B cell (primary cell): ENCODE results near the gene GNA12. TPM values are rescaled to one million over a fixed set of nuclear protein-coding genes. Genes with fewer than 3 reads are reported as not detected.

ENCODE experiments used
- ATAC-seq: fragments of 200-7000 bp; cut with Tn5 transposase; one replicate; pipeline ENCODE4 v1.10.0; 2021; ENCODE audit warnings: low read depth, mild to moderate bottlenecking, moderate number of reproducible peaks, moderate library complexity
- CTCF ChIA-PET: fragments of 350-600 bp; sonication (Branson Sonifier 250); formaldehyde crosslinking; loops from one replicate; lab custom pipeline; 2021; ENCODE audit warnings: antibody characterized with exemption, inconsistent platforms; lab: Charles Lee
- POLR2A ChIA-PET: fragments of 350-600 bp; sonication (Branson Sonifier 250); formaldehyde crosslinking; loops from one replicate; lab custom pipeline; 2021; ENCODE audit warnings: antibody characterized with exemption; lab: Charles Lee
- DNase-seq: peaks from one replicate; pipeline ENCODE4 v3.0.0; 2013
- H2AFZ ChIP-seq: 2 replicates; pipeline ENCODE4 v1.6.1; 2012; ENCODE audit warnings: mild to moderate bottlenecking, low read depth, low read length; ENCODE audit not compliant: insufficient read depth, poor library complexity, severe bottlenecking
- H3K27ac ChIP-seq, 2 donors: 1 replicate in 1 of 2; 2 replicates in 1 of 2; pipeline ENCODE4 v1.5.1; 2012 to 2013; ENCODE audit warnings: low read length in 2 of 2, mild to moderate bottlenecking in 2 of 2, moderate library complexity in 1 of 2
- H3K27me3 ChIP-seq, 4 experiments: fragments of 200-600 bp in 1 of 4; sonication (generic) in 1 of 4; replicated peaks in 1 of 4; 1 replicate in 2 of 4; 2 replicates in 2 of 4; pipeline versions ENCODE4 v1.6.1 to v1.7.0; 2013 to 2016; ENCODE audit warnings: low read length in 3 of 4, mild to moderate bottlenecking in 2 of 4, mixed read lengths in 1 of 4, moderate library complexity in 1 of 4; ENCODE audit not compliant: insufficient read depth in 4 of 4, control insufficient read depth in 3 of 4; ENCODE audit errors: control extremely low read depth in 1 of 4
- H3K36me3 ChIP-seq, 2 experiments: replicated peaks in 1 of 2; 1 replicate in 1 of 2; 2 replicates in 1 of 2; pipeline versions ENCODE4 v1.6.1 to v1.7.1; 2013; ENCODE audit warnings: low read length in 1 of 2; ENCODE audit not compliant: insufficient read depth in 2 of 2, control insufficient read depth in 1 of 2; ENCODE audit errors: control extremely low read depth in 1 of 2, extremely low read depth in 1 of 2
- H3K4me1 ChIP-seq, 2 donors: fragments of 200-600 bp in 1 of 2; sonication (generic) in 1 of 2; 1 replicate in 1 of 2; 2 replicates in 1 of 2; pipeline versions ENCODE4 v1.5.1 to v1.6.1; 2013 to 2017; ENCODE audit warnings: low read length in 2 of 2; ENCODE audit not compliant: control insufficient read depth in 2 of 2, insufficient read depth in 2 of 2
- H3K4me2 ChIP-seq: replicated peaks from 2 replicates; pipeline ENCODE3; 2012; ENCODE audit warnings: mild to moderate bottlenecking, low read depth, low read length; ENCODE audit not compliant: poor library complexity, severe bottlenecking
- H3K4me3 ChIP-seq, 5 experiments: fragments of 200-600 bp in 1 of 5; sonication (generic) in 1 of 5; 1 replicate in 3 of 5; 2 replicates in 2 of 5; pipeline versions ENCODE4 v1.5.1 to v1.7.0; 2011 to 2016; ENCODE audit warnings: low read length in 4 of 5, mild to moderate bottlenecking in 4 of 5, low read depth in 2 of 5, control low read depth in 1 of 5, moderate library complexity in 1 of 5; ENCODE audit not compliant: insufficient read depth in 1 of 5; ENCODE audit errors: control extremely low read depth in 1 of 5, extremely low read depth in 1 of 5
- H3K79me2 ChIP-seq: fragments of 200-600 bp; sonication (generic); one replicate; pipeline ENCODE4 v1.6.0; 2016; ENCODE audit warnings: low read length; ENCODE audit not compliant: control insufficient read depth, insufficient read depth
- H3K9ac ChIP-seq: fragments of 200-600 bp; sonication (generic); 2 replicates; pipeline ENCODE4 v1.6.1; 2017; ENCODE audit warnings: mild to moderate bottlenecking, low read length, moderate library complexity
- H3K9me3 ChIP-seq, 3 donors: one replicate each; pipeline versions ENCODE4 v1.6.1 to v1.7.1; 2013; ENCODE audit warnings: low read length in 2 of 3; ENCODE audit not compliant: control insufficient read depth in 2 of 3, insufficient read depth in 1 of 3; ENCODE audit errors: control extremely low read depth in 1 of 3
- H4K20me1 ChIP-seq: 2 replicates; pipeline ENCODE4 v1.6.0; 2012; ENCODE audit warnings: mild to moderate bottlenecking, low read length; ENCODE audit not compliant: insufficient read depth, control insufficient read depth, poor library complexity, severe bottlenecking
- H3K27ac Mint-ChIP-seq: one replicate; pipeline ENCODE4 v1.8.0; 2021; ENCODE audit warnings: mixed read lengths
- H3K27me3 Mint-ChIP-seq: one replicate; pipeline ENCODE4 v1.8.0; 2021; ENCODE audit warnings: mixed read lengths
- H3K4me1 Mint-ChIP-seq: one replicate; pipeline ENCODE4 v1.8.0; 2021; ENCODE audit warnings: mixed read lengths
- H3K4me3 Mint-ChIP-seq: one replicate; pipeline ENCODE4 v1.8.0; 2021; ENCODE audit warnings: mixed read lengths
- H3K9me3 Mint-ChIP-seq: one replicate; pipeline ENCODE4 v1.8.0; 2022; ENCODE audit warnings: mixed read lengths; ENCODE audit not compliant: insufficient read depth
- EZH2 ChIP-seq: IDR thresholded peaks from 2 replicates; pipeline ENCODE4 v1.6.1; 2012; ENCODE audit warnings: borderline replicate concordance, low read depth, mild to moderate bottlenecking, moderate library complexity, low read length; ENCODE audit not compliant: insufficient read depth, poor library complexity, severe bottlenecking
- WGBS: methylation state at CpG from one replicate; pipeline ENCODE4 v1.1.5; 2013; ENCODE audit warnings: missing lambda C conversion rate; ENCODE audit not compliant: insufficient coverage; 5-methylcytosine and 5-hydroxymethylcytosine counted together
- intact Hi-C: fragments of 100-400 bp; cut with micrococcal nuclease; formaldehyde crosslinking; loops from one replicate; pipeline ENCODE4 v1.10.0; 2022
- polyA plus RNA-seq: library from polyadenylated mRNA; depleted of rRNA; stranded (reverse); fragments of >200 nt; gene quantifications from 2 replicates; pipeline ENCODE4 v1.2.3, GENCODE V29; 2012
- total RNA-seq, 2 donors: library from RNA; stranded (reverse); fragments of 120-200 nt in 1 of 2; gene quantifications; 1 replicate in 1 of 2; 2 replicates in 1 of 2; pipeline versions ENCODE4 v1.2.3 to v1.2.4, GENCODE V29; 2013 to 2022
- TF ChIP-seq, protein P1 (sequence below): fragments of 200-600 bp; IDR thresholded peaks from one replicate; pipeline ENCODE4 v1.8.0; 2022; ENCODE audit warnings: antibody characterized with exemption, mild to moderate bottlenecking

Gene GNA12
- total and polyA plus RNA-seq, 2 donors (not counting 1 experiment from before 2014, with no cell fraction given) = 34.6 to 110 TPM

DNA sequence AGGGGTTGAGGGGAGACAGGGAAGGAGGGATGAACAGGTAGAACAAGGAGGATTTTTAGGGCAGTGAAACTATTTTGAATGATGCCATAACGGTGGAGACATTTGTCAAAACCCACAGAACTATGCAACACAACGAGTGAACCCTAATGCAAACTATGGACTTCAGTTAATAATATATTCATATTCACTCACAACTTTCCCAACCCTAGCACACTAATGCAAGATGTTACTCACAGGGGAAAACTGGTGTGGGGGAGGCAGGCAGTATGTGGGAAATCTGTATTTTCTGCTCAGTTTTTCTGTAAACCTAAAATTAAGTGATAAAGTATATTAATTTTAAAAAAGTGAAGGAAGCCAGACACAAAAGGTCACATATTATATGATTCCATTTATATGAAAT is 17.3 kb downstream of the GNA12 start:
- Histone ChIP-seq H3K4me2 (no peak overlapping the region), H4K20me1 (peaks cover 49% of the 10 kb centered on the region), H3K9me3 (peaks cover 0 to 5% (median 0%) of the 10 kb centered on the region in 3 donors), H3K36me3 (peaks cover 0 to 26% of the 10 kb centered on the region in 2 experiments), H3K9ac (no peak overlapping the region), H2AFZ (no peak overlapping the region), H3K79me2 (peaks cover 100% of the 10 kb centered on the region), H3K4me3 (no peak overlapping the region), H3K27me3 (no peaks in the 10 kb centered on the region), H3K4me1 (peaks cover 37% of the 10 kb centered on the region in 2 donors), H3K27ac (no peak overlapping the region)
- Mint-ChIP-seq H3K27ac (no peak overlapping the region), H3K27me3 (no peaks in the 10 kb centered on the region), H3K9me3 (no peaks in the 10 kb centered on the region), H3K4me3 (no peak overlapping the region), H3K4me1 (peaks cover 66% of the 10 kb centered on the region)
- DNase-seq = no peak
- ChIA-PET POLR2A (no interaction called here), CTCF (no interaction called here)
- TF ChIP-seq, protein P1, sequence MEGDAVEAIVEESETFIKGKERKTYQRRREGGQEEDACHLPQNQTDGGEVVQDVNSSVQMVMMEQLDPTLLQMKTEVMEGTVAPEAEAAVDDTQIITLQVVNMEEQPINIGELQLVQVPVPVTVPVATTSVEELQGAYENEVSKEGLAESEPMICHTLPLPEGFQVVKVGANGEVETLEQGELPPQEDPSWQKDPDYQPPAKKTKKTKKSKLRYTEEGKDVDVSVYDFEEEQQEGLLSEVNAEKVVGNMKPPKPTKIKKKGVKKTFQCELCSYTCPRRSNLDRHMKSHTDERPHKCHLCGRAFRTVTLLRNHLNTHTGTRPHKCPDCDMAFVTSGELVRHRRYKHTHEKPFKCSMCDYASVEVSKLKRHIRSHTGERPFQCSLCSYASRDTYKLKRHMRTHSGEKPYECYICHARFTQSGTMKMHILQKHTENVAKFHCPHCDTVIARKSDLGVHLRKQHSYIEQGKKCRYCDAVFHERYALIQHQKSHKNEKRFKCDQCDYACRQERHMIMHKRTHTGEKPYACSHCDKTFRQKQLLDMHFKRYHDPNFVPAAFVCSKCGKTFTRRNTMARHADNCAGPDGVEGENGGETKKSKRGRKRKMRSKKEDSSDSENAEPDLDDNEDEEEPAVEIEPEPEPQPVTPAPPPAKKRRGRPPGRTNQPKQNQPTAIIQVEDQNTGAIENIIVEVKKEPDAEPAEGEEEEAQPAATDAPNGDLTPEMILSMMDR = no peak
- TF ChIP-seq EZH2 = no peak
- intact Hi-C loops = no loop called here
- WGBS = no CpG with 5 or more reads among the region's 2 CpGs
- ATAC-seq = no peak

DNA sequence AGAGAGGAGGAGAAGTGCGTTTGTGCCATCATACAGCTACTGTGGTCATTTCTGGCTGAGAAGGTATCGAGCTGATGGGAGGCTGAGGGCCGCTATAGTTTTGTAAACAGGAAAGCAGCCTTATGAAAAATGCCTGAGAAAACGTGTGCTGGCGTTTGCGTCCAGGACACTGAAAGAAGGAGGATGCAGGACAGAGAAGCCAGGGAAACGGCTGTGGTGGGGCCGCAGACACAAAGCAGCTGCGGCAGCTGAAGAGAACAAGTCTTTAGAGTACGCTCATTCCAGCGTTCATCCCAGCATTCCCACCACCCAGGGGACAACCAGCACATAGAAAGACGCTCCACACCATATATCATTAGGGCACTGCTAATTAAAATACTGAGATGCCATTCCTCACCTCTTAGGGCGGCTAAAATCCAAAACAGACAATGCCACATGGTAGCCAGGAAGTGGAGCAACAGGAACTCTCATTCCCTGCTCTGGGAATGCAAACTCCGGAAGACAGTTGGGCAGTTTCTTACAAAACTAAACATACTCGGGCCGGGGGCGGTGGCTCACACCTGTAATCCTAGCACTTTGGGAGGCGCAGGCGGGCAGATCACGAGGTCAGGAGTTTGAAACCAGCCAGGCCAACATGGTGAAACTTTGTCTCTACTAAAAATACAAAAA is 18.4 kb downstream of the GNA12 start:
- DNase-seq = no peak
- Histone ChIP-seq H2AFZ (no peak overlapping the region), H3K36me3 (peaks cover 0 to 30% of the 10 kb centered on the region in 2 experiments), H3K9ac (no peak overlapping the region), H3K4me1 (peaks cover 48% of the 10 kb centered on the region in 2 donors), H3K4me3 (no peak overlapping the region), H3K79me2 (peaks cover 100% of the 10 kb centered on the region), H3K4me2 (no peak overlapping the region), H3K27me3 (no peaks in the 10 kb centered on the region), H4K20me1 (peaks cover 44% of the 10 kb centered on the region), H3K27ac (no peak overlapping the region), H3K9me3 (peaks cover 0 to 5% (median 0%) of the 10 kb centered on the region in 3 donors)
- TF ChIP-seq, protein P1 = no peak
- TF ChIP-seq EZH2 = no peak
- no peaks in the 10 kb centered on the region for H3K9me3 Mint-ChIP-seq
- ATAC-seq = no peak
- 97% methylated on average over 19 of the region's 20 CpGs for WGBS
- ChIA-PET POLR2A (no interaction called here), CTCF (interaction anchor here (0.7 kb wide), 1 partner anchor 236 kb away, joined by 4 read pairs; no protein-coding TSS in a partner anchor)
- H3K27ac Mint-ChIP-seq = peak overlapping the region; percentile 76
- H3K4me1 Mint-ChIP-seq = peaks cover 73% of the 10 kb centered on the region
- intact Hi-C loops = no loop called here
- no peak overlapping the region for H3K4me3 Mint-ChIP-seq
- H3K27me3 Mint-ChIP-seq = no peaks in the 10 kb centered on the region
